ENCODE results near the gene PPM1B. TPM values are rescaled to one million over a fixed set of nuclear protein-coding genes. Genes with fewer than 3 reads are reported as not detected.

PPM1B gene
- total RNA-seq, 1 donor: 31.5 TPM

- Histone ChIP-seq H3K36me3 (ENCODE audit: insufficient read depth, low read length) (no peaks in the 10 kb centered on the region), H3K4me1 (ENCODE audit: insufficient read depth, low read length) (peaks cover 6% of the 10 kb centered on the region), H3K4me3 (ENCODE audit: insufficient read depth, low read length) (no peak overlapping the region), H2AFZ (ENCODE audit: low read length) (no peak overlapping the region), H3K27ac (ENCODE audit: low read depth, low read length) (no peak overlapping the region), H3K4me2 (ENCODE audit: insufficient read depth, low read length) (no peak overlapping the region), H3K79me2 (ENCODE audit: insufficient read depth, low read length) (no peaks in the 10 kb centered on the region), H3K9me3 (ENCODE audit: low read depth, low read length) (no peaks in the 10 kb centered on the region), H4K20me1 (ENCODE audit: insufficient read depth, low read length) (no peaks in the 10 kb centered on the region), H3K27me3 (ENCODE audit: insufficient read depth, low read length) (no peaks in the 10 kb centered on the region)
- DNase-seq (ENCODE audit: insufficient read length, low spot score, missing footprints): no peak
- TF ChIP-seq, protein P1, sequence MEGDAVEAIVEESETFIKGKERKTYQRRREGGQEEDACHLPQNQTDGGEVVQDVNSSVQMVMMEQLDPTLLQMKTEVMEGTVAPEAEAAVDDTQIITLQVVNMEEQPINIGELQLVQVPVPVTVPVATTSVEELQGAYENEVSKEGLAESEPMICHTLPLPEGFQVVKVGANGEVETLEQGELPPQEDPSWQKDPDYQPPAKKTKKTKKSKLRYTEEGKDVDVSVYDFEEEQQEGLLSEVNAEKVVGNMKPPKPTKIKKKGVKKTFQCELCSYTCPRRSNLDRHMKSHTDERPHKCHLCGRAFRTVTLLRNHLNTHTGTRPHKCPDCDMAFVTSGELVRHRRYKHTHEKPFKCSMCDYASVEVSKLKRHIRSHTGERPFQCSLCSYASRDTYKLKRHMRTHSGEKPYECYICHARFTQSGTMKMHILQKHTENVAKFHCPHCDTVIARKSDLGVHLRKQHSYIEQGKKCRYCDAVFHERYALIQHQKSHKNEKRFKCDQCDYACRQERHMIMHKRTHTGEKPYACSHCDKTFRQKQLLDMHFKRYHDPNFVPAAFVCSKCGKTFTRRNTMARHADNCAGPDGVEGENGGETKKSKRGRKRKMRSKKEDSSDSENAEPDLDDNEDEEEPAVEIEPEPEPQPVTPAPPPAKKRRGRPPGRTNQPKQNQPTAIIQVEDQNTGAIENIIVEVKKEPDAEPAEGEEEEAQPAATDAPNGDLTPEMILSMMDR (IDR thresholded peaks at IDR 0.05; ENCODE audit: extremely low read depth, low read depth, low read length): no peak
Measured at GRCh38 chr2:44242904-44243303, 74.2 kb downstream of the PPM1B start.

- no peak overlapping the region for H2AFZ ChIP-seq (ENCODE audit: low read length)
Measured at GRCh38 chr2:44244135-44244871, 75.6 kb downstream of the PPM1B start.

GRCh38 chr2:44245083-44245861 is 76.6 kb downstream of the PPM1B start:
- Histone ChIP-seq H3K4me1 (ENCODE audit: insufficient read depth, low read length) (peaks cover 6% of the 10 kb centered on the region), H3K79me2 (ENCODE audit: insufficient read depth, low read length) (no peaks in the 10 kb centered on the region), H3K4me2 (ENCODE audit: insufficient read depth, low read length) (peak overlapping the region; percentile 62), H3K27ac (ENCODE audit: low read depth, low read length) (no peak overlapping the region), H3K36me3 (ENCODE audit: insufficient read depth, low read length) (no peaks in the 10 kb centered on the region), H3K27me3 (ENCODE audit: insufficient read depth, low read length) (no peaks in the 10 kb centered on the region), H4K20me1 (ENCODE audit: insufficient read depth, low read length) (no peaks in the 10 kb centered on the region), H3K9me3 (ENCODE audit: low read depth, low read length) (no peaks in the 10 kb centered on the region), H3K4me3 (ENCODE audit: insufficient read depth, low read length) (no peak overlapping the region), H2AFZ (ENCODE audit: low read length) (no peak overlapping the region)
- TF ChIP-seq, protein P1 (IDR thresholded peaks at IDR 0.05; ENCODE audit: extremely low read depth, low read depth, low read length): no peak
- DNase-seq (ENCODE audit: insufficient read length, low spot score, missing footprints): peak; percentile 37

More at GRCh38 chr2:44244135-44244871, 75.6 kb downstream of the PPM1B start:
- TF ChIP-seq, protein P1 (IDR thresholded peaks at IDR 0.05; ENCODE audit: extremely low read depth, low read depth, low read length): peak; percentile 66
- no peak overlapping the region for H3K27ac ChIP-seq (ENCODE audit: low read depth, low read length)
- peak overlapping the region; percentile 62 for H3K4me2 ChIP-seq (ENCODE audit: insufficient read depth, low read length)
- no peaks in the 10 kb centered on the region for H3K79me2 ChIP-seq (ENCODE audit: insufficient read depth, low read length)
- H3K27me3 ChIP-seq (ENCODE audit: insufficient read depth, low read length): no peaks in the 10 kb centered on the region
- H3K9me3 ChIP-seq (ENCODE audit: low read depth, low read length): no peaks in the 10 kb centered on the region
- DNase-seq (ENCODE audit: insufficient read length, low spot score, missing footprints): peak; percentile 0
- peak overlapping the region; percentile 3 for H3K4me3 ChIP-seq (ENCODE audit: insufficient read depth, low read length)
- no peaks in the 10 kb centered on the region for H3K36me3 ChIP-seq (ENCODE audit: insufficient read depth, low read length)
- no peaks in the 10 kb centered on the region for H4K20me1 ChIP-seq (ENCODE audit: insufficient read depth, low read length)
- peaks cover 6% of the 10 kb centered on the region for H3K4me1 ChIP-seq (ENCODE audit: insufficient read depth, low read length)

GRCh38 chr2:44246436-44246835 is 77.8 kb downstream of the PPM1B start:
- no peaks in the 10 kb centered on the region for H4K20me1 ChIP-seq (ENCODE audit: insufficient read depth, low read length)
- TF ChIP-seq, protein P1 (IDR thresholded peaks at IDR 0.05; ENCODE audit: extremely low read depth, low read depth, low read length): no peak
- no peak overlapping the region for H3K27ac ChIP-seq (ENCODE audit: low read depth, low read length)
- no peak overlapping the region for H3K4me3 ChIP-seq (ENCODE audit: insufficient read depth, low read length)
- H3K4me1 ChIP-seq (ENCODE audit: insufficient read depth, low read length): peaks cover 6% of the 10 kb centered on the region
- no peaks in the 10 kb centered on the region for H3K79me2 ChIP-seq (ENCODE audit: insufficient read depth, low read length)
- H3K9me3 ChIP-seq (ENCODE audit: low read depth, low read length): no peaks in the 10 kb centered on the region
- DNase-seq (ENCODE audit: insufficient read length, low spot score, missing footprints): peak; percentile 15
- no peaks in the 10 kb centered on the region for H3K36me3 ChIP-seq (ENCODE audit: insufficient read depth, low read length)
- no peak overlapping the region for H3K4me2 ChIP-seq (ENCODE audit: insufficient read depth, low read length)
- H2AFZ ChIP-seq (ENCODE audit: low read length): no peak overlapping the region
- H3K27me3 ChIP-seq (ENCODE audit: insufficient read depth, low read length): peaks cover 2% of the 10 kb centered on the region
